Measurements from ENCODE around the gene MDC1.

The MDC1 gene

DNA sequence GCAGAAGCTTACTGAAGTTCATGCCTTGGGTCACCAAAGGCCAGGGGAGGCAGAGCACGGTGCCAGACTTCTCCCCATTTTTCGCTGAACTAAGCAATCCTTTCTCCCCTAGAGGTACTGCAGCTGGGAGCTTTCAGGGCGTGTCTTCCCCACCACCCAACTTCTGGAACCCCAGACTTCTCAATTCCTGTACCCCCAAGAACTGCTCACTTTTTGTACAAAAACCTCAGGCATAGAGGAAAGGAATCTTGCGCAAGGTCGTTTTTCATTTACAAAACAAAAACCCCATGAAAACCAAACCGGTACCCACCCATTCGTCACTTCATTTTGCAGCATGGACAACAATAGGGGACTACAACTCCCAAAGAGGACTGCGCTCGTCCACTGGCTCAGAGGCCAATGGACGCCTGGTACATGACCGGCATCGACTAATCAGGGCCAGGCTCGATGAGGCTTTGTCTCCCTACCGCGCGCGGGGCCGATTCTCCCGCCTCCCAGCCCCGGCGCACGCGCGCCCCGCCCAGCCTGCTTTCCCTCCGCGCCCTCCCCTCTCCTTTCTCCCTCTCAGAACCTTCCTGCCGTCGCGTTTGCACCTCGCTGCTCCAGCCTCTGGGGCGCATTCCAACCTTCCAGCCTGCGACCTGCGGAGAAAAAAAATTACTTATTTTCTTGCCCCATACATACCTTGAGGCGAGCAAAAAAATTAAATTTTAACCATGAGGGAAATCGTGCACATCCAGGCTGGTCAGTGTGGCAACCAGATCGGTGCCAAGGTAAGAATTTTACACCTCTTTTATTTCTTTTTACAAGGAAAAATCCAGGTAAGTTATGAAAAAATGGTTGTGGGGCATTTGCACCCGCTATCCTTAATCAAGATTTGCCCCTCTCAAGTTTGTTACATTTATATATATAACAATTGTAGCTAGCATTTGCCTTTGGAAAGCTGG lies 3.0 kb upstream of the MDC1 start, which contains the start of gene TUBB:
TUBB (plus strand) TSS at position 562 of the 947 bp plus-strand sequence; CDS start at position 717, 155 bp downstream.
- no peak for TF ChIP-seq CTCF (conservative IDR thresholded peaks at IDR 0.05)
- H3K27ac ChIP-seq, result peak within 1 kb of the TSS; percentile 89

- TF ChIP-seq CTCF (conservative IDR thresholded peaks at IDR 0.05), result no peak
- peak overlapping the region; percentile 89 for H3K27ac ChIP-seq
Measured at GRCh38 chr6:30719356-30719755, 2.3 kb upstream of the MDC1 start.

GRCh38 chr6:30717845-30718720 lies 1.0 kb upstream of the MDC1 start:
- H3K27ac ChIP-seq, result peak overlapping the region; percentile 89

GRCh38 chr6:30716879-30717128 lies 277 bp downstream of the MDC1 start:
- peak overlapping the region; percentile 89 for H3K27ac ChIP-seq
- no peak for TF ChIP-seq CTCF (conservative IDR thresholded peaks at IDR 0.05)

DNA sequence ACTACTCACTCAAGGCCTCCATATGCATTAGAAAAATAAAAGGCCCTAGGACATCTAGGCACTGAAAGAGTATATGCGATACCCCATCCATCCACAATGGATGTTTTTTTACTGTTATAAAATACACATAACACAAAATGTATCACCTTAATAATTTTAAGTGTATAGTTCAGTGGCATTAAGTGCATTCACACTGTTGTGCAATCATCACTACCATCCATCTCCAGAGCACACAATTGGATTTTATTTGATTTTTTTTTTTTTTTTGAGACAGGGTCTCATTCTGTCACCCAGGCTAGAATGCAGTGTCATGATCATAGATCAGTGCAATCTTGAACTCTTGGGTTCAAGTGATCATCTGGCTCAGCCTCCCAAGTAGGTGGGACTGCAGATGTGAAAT lies 2.8 kb downstream of the MDC1 start:
- H3K27ac ChIP-seq, result no peak overlapping the region
- TF ChIP-seq CTCF (conservative IDR thresholded peaks at IDR 0.05), result no peak

- no peak overlapping the region for H3K27ac ChIP-seq
- TF ChIP-seq CTCF (conservative IDR thresholded peaks at IDR 0.05), result no peak
Measured at GRCh38 chr6:30712441-30712945, 4.6 kb downstream of the MDC1 start.

DNA sequence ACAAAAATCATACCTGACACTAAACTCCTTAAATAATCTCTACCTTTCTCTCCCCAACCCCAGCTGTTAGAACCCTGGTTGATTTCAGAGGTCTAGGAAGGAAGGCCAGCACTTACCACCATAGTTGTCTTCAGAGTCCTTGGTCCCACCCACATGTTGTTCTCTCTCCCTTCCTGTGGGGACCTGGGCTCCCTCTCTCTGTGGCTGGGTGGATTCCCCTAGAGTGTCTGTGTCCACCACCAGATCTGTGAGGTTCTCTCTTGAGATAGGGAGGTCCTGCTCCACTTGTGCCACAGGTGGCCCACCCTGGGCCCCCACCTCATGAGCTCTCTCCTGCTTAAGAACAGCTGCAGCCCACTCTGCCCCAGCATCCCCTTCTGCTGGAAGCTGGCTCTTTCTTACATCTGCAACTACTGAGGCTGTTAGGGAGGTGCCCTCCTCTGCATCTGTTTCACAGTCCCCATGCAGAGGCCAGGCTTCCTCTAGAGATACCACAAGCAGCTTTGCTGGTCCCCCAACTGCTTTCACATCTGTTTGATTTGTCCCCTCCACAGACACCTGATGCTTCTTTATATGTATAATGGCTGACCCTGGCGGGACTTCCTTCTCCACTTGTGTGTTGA lies 5.2 kb downstream of the MDC1 start:
- H3K27ac ChIP-seq, result no peak overlapping the region
- no peak for TF ChIP-seq CTCF (conservative IDR thresholded peaks at IDR 0.05)

Data from VCaP (cell line).